Measurements from ENCODE around the gene GPR160. TPM values are rescaled to one million over a fixed set of nuclear protein-coding genes. Genes with fewer than 3 reads are reported as not detected.
A peak's percentile ranks its signal among the peaks of the same experiment; 100 is the strongest.

Gene GPR160
- total and polyA plus RNA-seq, 2 donors (not counting 1 experiment from before 2014, with no cell fraction given), result 0.50 to 0.58 TPM

DNA sequence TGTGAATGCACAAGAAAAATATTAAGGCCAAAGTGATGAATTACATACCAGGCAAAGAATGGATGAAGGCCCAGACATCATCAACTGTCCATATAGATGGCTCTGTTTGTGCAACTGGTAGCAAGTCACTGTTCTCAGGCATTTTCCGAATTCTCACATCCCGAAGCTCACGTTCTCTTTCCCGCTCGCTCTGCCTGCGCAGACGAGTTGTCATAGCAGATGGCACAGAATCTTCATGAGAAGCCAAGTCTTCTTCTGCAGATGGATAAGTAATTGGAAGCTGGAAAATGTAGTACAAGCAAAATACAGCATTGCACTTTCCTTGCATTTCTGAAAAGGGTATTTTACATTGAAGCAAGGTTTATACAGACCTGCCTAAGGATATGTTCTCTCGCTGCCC is 64.6 kb downstream of the GPR160 start:
- no peak for TF ChIP-seq EZH2 (IDR thresholded peaks at IDR 0.05; ENCODE audit: low read length, missing control alignments)
- TF ChIP-seq, protein P1, sequence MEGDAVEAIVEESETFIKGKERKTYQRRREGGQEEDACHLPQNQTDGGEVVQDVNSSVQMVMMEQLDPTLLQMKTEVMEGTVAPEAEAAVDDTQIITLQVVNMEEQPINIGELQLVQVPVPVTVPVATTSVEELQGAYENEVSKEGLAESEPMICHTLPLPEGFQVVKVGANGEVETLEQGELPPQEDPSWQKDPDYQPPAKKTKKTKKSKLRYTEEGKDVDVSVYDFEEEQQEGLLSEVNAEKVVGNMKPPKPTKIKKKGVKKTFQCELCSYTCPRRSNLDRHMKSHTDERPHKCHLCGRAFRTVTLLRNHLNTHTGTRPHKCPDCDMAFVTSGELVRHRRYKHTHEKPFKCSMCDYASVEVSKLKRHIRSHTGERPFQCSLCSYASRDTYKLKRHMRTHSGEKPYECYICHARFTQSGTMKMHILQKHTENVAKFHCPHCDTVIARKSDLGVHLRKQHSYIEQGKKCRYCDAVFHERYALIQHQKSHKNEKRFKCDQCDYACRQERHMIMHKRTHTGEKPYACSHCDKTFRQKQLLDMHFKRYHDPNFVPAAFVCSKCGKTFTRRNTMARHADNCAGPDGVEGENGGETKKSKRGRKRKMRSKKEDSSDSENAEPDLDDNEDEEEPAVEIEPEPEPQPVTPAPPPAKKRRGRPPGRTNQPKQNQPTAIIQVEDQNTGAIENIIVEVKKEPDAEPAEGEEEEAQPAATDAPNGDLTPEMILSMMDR (conservative IDR thresholded peaks at IDR 0.05 in 1 of 2, IDR thresholded peaks at IDR 0.05 in 1 of 2; ENCODE audit: low read depth in 1 of 2, low read length in 2 of 2), result no peak

DNA sequence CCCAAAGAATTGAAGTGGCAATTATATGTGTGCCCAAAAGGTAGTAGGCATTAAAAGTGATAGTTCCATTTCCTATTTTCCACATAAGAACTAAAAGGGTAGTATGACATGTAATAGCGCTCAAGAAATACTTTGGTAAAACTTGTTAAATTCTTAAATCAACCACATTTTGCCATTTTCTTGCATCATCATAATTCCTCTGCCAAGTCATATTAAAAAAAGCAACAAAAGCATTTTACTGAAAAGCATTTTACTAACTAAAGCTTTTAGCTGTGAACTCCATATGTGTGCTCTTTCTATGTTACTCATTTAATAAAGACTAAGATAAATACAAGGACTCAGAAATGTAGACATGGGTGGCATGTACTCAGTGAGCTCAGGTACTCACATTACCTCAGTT is 70.1 kb downstream of the GPR160 start:
- Histone ChIP-seq H3K4me3 (replicated peaks in 1 of 4; ENCODE audit: control extremely low read depth in 1 of 4, insufficient read depth in 1 of 4, low read depth in 3 of 4, low read length in 4 of 4) (no peak overlapping the region), H3K36me3 (ENCODE audit: control insufficient read depth, insufficient read depth, low read length) (no peaks in the 10 kb centered on the region)
- no peak for TF ChIP-seq EZH2 (IDR thresholded peaks at IDR 0.05; ENCODE audit: low read length, missing control alignments)
- TF ChIP-seq, protein P1 (conservative IDR thresholded peaks at IDR 0.05 in 1 of 2, IDR thresholded peaks at IDR 0.05 in 1 of 2; ENCODE audit: low read depth in 1 of 2, low read length in 2 of 2), result no peak

More for the DNA sequence above, 64.6 kb downstream of the GPR160 start:
- Histone ChIP-seq H3K27ac (ENCODE audit: insufficient read depth, low read length) (no peak overlapping the region), H3K27me3 (ENCODE audit: control insufficient read depth, insufficient read depth, low read length) (no peaks in the 10 kb centered on the region), H3K9me3 (ENCODE audit: control insufficient read depth, insufficient read depth, low read depth, low read length) (no peaks in the 10 kb centered on the region), H4K20me1 (ENCODE audit: control insufficient read depth, extremely low read depth, insufficient read depth, low read length) (no peaks in the 10 kb centered on the region), H3K79me2 (ENCODE audit: control insufficient read depth, insufficient read depth, low read length) (no peaks in the 10 kb centered on the region), H3K4me1 (ENCODE audit: control insufficient read depth, extremely low read depth, insufficient read depth, low read length) (no peaks in the 10 kb centered on the region), H3K9ac (ENCODE audit: insufficient read depth, low read length) (no peak overlapping the region), H3K36me3 (ENCODE audit: control insufficient read depth, insufficient read depth, low read length) (peaks cover 7% of the 10 kb centered on the region), H3K4me3 (replicated peaks in 1 of 4; ENCODE audit: control extremely low read depth in 1 of 4, insufficient read depth in 1 of 4, low read depth in 3 of 4, low read length in 4 of 4) (no peak overlapping the region), H3K4me2 (ENCODE audit: extremely low read depth, insufficient read depth, low read length) (no peak overlapping the region), H2AFZ (ENCODE audit: low read length) (no peak overlapping the region)
- DNase-seq (ENCODE audit: low read depth in 2 of 2), result no peak

DNA sequence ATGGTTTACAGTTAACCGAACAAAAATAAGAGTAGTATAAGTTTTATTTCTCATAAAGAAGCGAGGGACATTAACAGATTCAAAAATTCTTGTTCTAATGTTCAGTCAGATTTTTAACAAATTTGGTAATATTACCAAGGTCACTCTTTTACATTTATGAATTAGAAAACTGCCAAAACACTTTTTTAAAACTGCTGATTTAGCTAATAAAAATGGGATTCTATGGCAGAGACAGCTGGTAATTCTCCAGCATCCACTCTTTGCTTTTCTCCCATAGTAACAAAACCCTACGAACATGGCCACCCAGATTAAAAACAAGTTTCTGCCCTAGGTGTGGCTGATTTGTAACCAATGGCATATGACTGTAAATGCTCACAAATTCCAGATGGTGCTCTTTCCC is 71.2 kb downstream of the GPR160 start:
- Histone ChIP-seq H3K9me3 (ENCODE audit: control insufficient read depth, insufficient read depth, low read depth, low read length) (no peaks in the 10 kb centered on the region), H3K27ac (ENCODE audit: insufficient read depth, low read length) (no peak overlapping the region), H3K4me3 (replicated peaks in 1 of 4; ENCODE audit: control extremely low read depth in 1 of 4, insufficient read depth in 1 of 4, low read depth in 3 of 4, low read length in 4 of 4) (no peak overlapping the region), H3K9ac (ENCODE audit: insufficient read depth, low read length) (no peak overlapping the region), H3K36me3 (ENCODE audit: control insufficient read depth, insufficient read depth, low read length) (no peaks in the 10 kb centered on the region), H2AFZ (ENCODE audit: low read length) (no peak overlapping the region), H3K27me3 (ENCODE audit: control insufficient read depth, insufficient read depth, low read length) (no peaks in the 10 kb centered on the region), H3K4me2 (ENCODE audit: extremely low read depth, insufficient read depth, low read length) (no peak overlapping the region), H3K79me2 (ENCODE audit: control insufficient read depth, insufficient read depth, low read length) (no peaks in the 10 kb centered on the region), H4K20me1 (ENCODE audit: control insufficient read depth, extremely low read depth, insufficient read depth, low read length) (no peaks in the 10 kb centered on the region), H3K4me1 (ENCODE audit: control insufficient read depth, extremely low read depth, insufficient read depth, low read length) (no peaks in the 10 kb centered on the region)
- peak in 1 of 2 donors; percentile 10 for DNase-seq (ENCODE audit: low read depth in 2 of 2)
- TF ChIP-seq, protein P1 (conservative IDR thresholded peaks at IDR 0.05 in 1 of 2, IDR thresholded peaks at IDR 0.05 in 1 of 2; ENCODE audit: low read depth in 1 of 2, low read length in 2 of 2), result no peak
- no peak for TF ChIP-seq EZH2 (IDR thresholded peaks at IDR 0.05; ENCODE audit: low read length, missing control alignments)

More for the DNA sequence above, 70.1 kb downstream of the GPR160 start:
- Histone ChIP-seq H3K9ac (ENCODE audit: insufficient read depth, low read length) (no peak overlapping the region), H3K79me2 (ENCODE audit: control insufficient read depth, insufficient read depth, low read length) (no peaks in the 10 kb centered on the region), H3K27me3 (ENCODE audit: control insufficient read depth, insufficient read depth, low read length) (no peaks in the 10 kb centered on the region), H3K27ac (ENCODE audit: insufficient read depth, low read length) (no peak overlapping the region), H2AFZ (ENCODE audit: low read length) (no peak overlapping the region), H4K20me1 (ENCODE audit: control insufficient read depth, extremely low read depth, insufficient read depth, low read length) (no peaks in the 10 kb centered on the region), H3K4me2 (ENCODE audit: extremely low read depth, insufficient read depth, low read length) (no peak overlapping the region), H3K4me1 (ENCODE audit: control insufficient read depth, extremely low read depth, insufficient read depth, low read length) (no peaks in the 10 kb centered on the region), H3K9me3 (ENCODE audit: control insufficient read depth, insufficient read depth, low read depth, low read length) (no peaks in the 10 kb centered on the region)
- DNase-seq (ENCODE audit: low read depth in 2 of 2), result peak; percentile 7 to 48
